IMR-90 (cell line): Measurements from ENCODE around the gene ZFYVE21. TPM values are rescaled to one million over a fixed set of nuclear protein-coding genes. Genes with fewer than 3 reads are reported as not detected.

Experiments
- ATAC-seq: fragments of 200-7000 bp; cut with Tn5 transposase; 2 replicates; pipeline ENCODE4 v1.9.1; 2020; ENCODE audit warnings: low read depth, mild to moderate bottlenecking, moderate library complexity
- BruUV-seq: library from RNA; stranded (reverse); fragments of 400-500 nt; replicated peaks from 2 replicates; lab custom pipeline; 2021; lab: Mats Ljungman, UMichigan
- CTCF ChIA-PET: fragments of 300-600 bp; formaldehyde crosslinking; extraction: SDS; loops from one replicate; lab custom pipeline; 2021; ENCODE audit warnings: antibody characterized with exemption; lab: Yijun Ruan, JAX
- POLR2A ChIA-PET: fragments of 300-600 bp; sonication (Branson Sonifier 250); formaldehyde crosslinking; loops from one replicate; lab custom pipeline; 2022; ENCODE audit warnings: antibody characterized with exemption; ENCODE audit not compliant: unreplicated experiment; lab: Charles Lee
- DNase-seq: peaks from one replicate; pipeline ENCODE4 v3.0.0; 2013
- H2AFZ ChIP-seq: replicated peaks from 2 replicates; pipeline ENCODE3; 2013; ENCODE audit warnings: low read length, mild to moderate bottlenecking; ENCODE audit not compliant: poor library complexity
- H2AK5ac ChIP-seq: 2 replicates; pipeline ENCODE4 v1.6.1; 2013; ENCODE audit warnings: low read depth, low read length, inconsistent platforms
- H2AK9ac ChIP-seq: replicated peaks from 2 replicates; pipeline ENCODE3; 2013; ENCODE audit warnings: mild to moderate bottlenecking, low read depth, low read length, moderate library complexity; ENCODE audit not compliant: poor library complexity
- H2BK120ac ChIP-seq: 2 replicates; pipeline ENCODE4 v1.6.1; 2013; ENCODE audit warnings: low read depth, low read length, inconsistent platforms
- H2BK15ac ChIP-seq: 3 replicates; pipeline ENCODE4 v1.6.1; 2013; ENCODE audit warnings: low read depth, low read length, inconsistent platforms
- H2BK20ac ChIP-seq: 2 replicates; pipeline ENCODE4 v1.6.1; 2013; ENCODE audit warnings: low read depth, mild to moderate bottlenecking, inconsistent platforms, low read length, moderate library complexity
- H2BK5ac ChIP-seq: 2 replicates; pipeline ENCODE4 v1.6.1; 2013; ENCODE audit warnings: mild to moderate bottlenecking, low read depth, low read length, inconsistent platforms; ENCODE audit not compliant: poor library complexity, severe bottlenecking
- H3K14ac ChIP-seq: replicated peaks from 2 replicates; pipeline ENCODE4 v1.6.1; 2013; ENCODE audit warnings: low read depth, low read length, inconsistent platforms
- H3K18ac ChIP-seq: 2 replicates; pipeline ENCODE4 v1.6.1; 2013; ENCODE audit warnings: low read depth, low read length, control low read depth
- H3K23ac ChIP-seq: 2 replicates; pipeline ENCODE4 v1.6.1; 2013; ENCODE audit warnings: low read depth, low read length, inconsistent platforms
- H3K27ac ChIP-seq: 2 replicates; pipeline ENCODE4 v1.5.1; 2013; ENCODE audit warnings: mild to moderate bottlenecking, control low read depth, low read length; ENCODE audit not compliant: insufficient read depth
- H3K27me3 ChIP-seq: 2 replicates; pipeline ENCODE4 v1.6.1; 2013; ENCODE audit warnings: low read length; ENCODE audit not compliant: control insufficient read depth, insufficient read depth
- H3K36me3 ChIP-seq: 2 replicates; pipeline ENCODE4 v1.6.1; 2013; ENCODE audit warnings: low read length, mixed read lengths; ENCODE audit not compliant: control insufficient read depth, insufficient read depth
- H3K4ac ChIP-seq: 2 replicates; pipeline ENCODE4 v1.6.1; 2013; ENCODE audit warnings: low read depth, low read length, inconsistent platforms
- H3K4me1 ChIP-seq: 2 replicates; pipeline ENCODE4 v1.6.1; 2013; ENCODE audit warnings: low read length, mixed read lengths; ENCODE audit not compliant: control insufficient read depth, insufficient read depth
- H3K4me2 ChIP-seq: 2 replicates; pipeline ENCODE4 v1.6.1; 2013; ENCODE audit warnings: low read depth, mild to moderate bottlenecking, control low read depth, low read length, moderate library complexity
- H3K4me3 ChIP-seq: 2 replicates; pipeline ENCODE4 v1.5.1; 2013; ENCODE audit warnings: low read depth, mild to moderate bottlenecking, control low read depth, low read length, moderate library complexity; ENCODE audit not compliant: insufficient read depth
- H3K56ac ChIP-seq: 2 replicates; pipeline ENCODE4 v1.6.1; 2013; ENCODE audit warnings: low read length, inconsistent platforms; ENCODE audit not compliant: insufficient read depth; ENCODE audit errors: extremely low read depth
- H3K79me1 ChIP-seq, 2 experiments: 2 replicates each; pipeline ENCODE4 v1.6.1; 2013; ENCODE audit warnings: low read length in 2 of 2, inconsistent platforms in 1 of 2, low read depth in 1 of 2
- H3K9ac ChIP-seq: 2 replicates; pipeline ENCODE4 v1.6.1; 2013; ENCODE audit warnings: low read depth, low read length, control low read depth
- H3K9me1 ChIP-seq: 2 replicates; pipeline ENCODE4 v1.6.1; 2013; ENCODE audit warnings: low read length, inconsistent platforms; ENCODE audit not compliant: insufficient read depth
- H3K9me3 ChIP-seq: 2 replicates; pipeline ENCODE4 v1.6.1; 2013; ENCODE audit warnings: low read length; ENCODE audit not compliant: control insufficient read depth, insufficient read depth
- H4K20me1 ChIP-seq: 2 replicates; pipeline ENCODE4 v1.6.1; 2013; ENCODE audit warnings: low read length, inconsistent platforms; ENCODE audit not compliant: insufficient read depth
- H4K5ac ChIP-seq: 2 replicates; pipeline ENCODE4 v1.6.1; 2013; ENCODE audit warnings: mild to moderate bottlenecking, low read depth, low read length, control low read depth
- H4K8ac ChIP-seq, 2 experiments: 2 replicates each; pipeline ENCODE4 v1.6.1; 2013; ENCODE audit warnings: low read depth in 2 of 2, low read length in 2 of 2, control low read depth in 1 of 2, inconsistent platforms in 1 of 2
- H4K91ac ChIP-seq: 2 replicates; pipeline ENCODE4 v1.6.1; 2013; ENCODE audit warnings: low read depth, low read length, inconsistent platforms; ENCODE audit not compliant: insufficient read depth
- BHLHE40 ChIP-seq: fragments of 150-350 bp; IDR thresholded peaks from 2 replicates; pipeline ENCODE4 v1.6.1; 2016; ENCODE audit warnings: mild to moderate bottlenecking, low read depth, low read length
- CEBPB ChIP-seq: IDR thresholded peaks from 2 replicates; pipeline ENCODE4 v1.6.1; 2012; ENCODE audit warnings: low read depth, low read length, improper control_type of control experiment
- CTCF ChIP-seq: conservative IDR thresholded peaks from 2 replicates; pipeline ENCODE4 v1.5.1; 2012; ENCODE audit warnings: mild to moderate bottlenecking, low read depth, low read length, improper control_type of control experiment
- MAFK ChIP-seq: IDR thresholded peaks from 2 replicates; pipeline ENCODE4 v1.6.1; 2012; ENCODE audit warnings: low read depth, low read length, improper control_type of control experiment
- MXI1 ChIP-seq: IDR thresholded peaks from 2 replicates; pipeline ENCODE4 v1.6.1; 2012; ENCODE audit warnings: low read depth, mild to moderate bottlenecking, low read length, moderate library complexity, borderline replicate concordance
- RAD21 ChIP-seq: IDR thresholded peaks from 2 replicates; pipeline ENCODE4 v1.6.1; 2012; ENCODE audit warnings: low read length, improper control_type of control experiment
- RCOR1 ChIP-seq: IDR thresholded peaks from 2 replicates; pipeline ENCODE4 v1.6.1; 2012; ENCODE audit warnings: mild to moderate bottlenecking, low read length, improper control_type of control experiment; ENCODE audit not compliant: insufficient replicate concordance
- SMC3 ChIP-seq: fragments of 150-350 bp; IDR thresholded peaks from 2 replicates; pipeline ENCODE4 v1.6.1; 2016; ENCODE audit warnings: low read depth, mild to moderate bottlenecking, antibody characterized with exemption, low read length, moderate library complexity
- WGBS, 2 experiments: methylation state at CpG; one replicate each; pipeline versions ENCODE4 v1.1.5 to v1.1.7; 2013; ENCODE audit warnings: missing lambda C conversion rate in 2 of 2; ENCODE audit not compliant: insufficient read length in 1 of 2; ENCODE audit errors: extremely low coverage in 2 of 2; 5-methylcytosine and 5-hydroxymethylcytosine counted together
- dilution Hi-C: fragments of 300-500 bp; cut with HindIII; formaldehyde crosslinking; loops from one replicate; pipeline ENCODE4 v1.14.3; 2018; ENCODE audit warnings: low sequenced_read_pairs; ENCODE audit not compliant: unreplicated experiment
- in situ Hi-C: fragments of 300-500 bp; cut with MboI; formaldehyde crosslinking; loops from 3 replicates; pipeline ENCODE4 v1.14.3; 2019; ENCODE audit warnings: low sequenced_read_pairs, inconsistent platforms, mixed read lengths
- intact Hi-C: fragments of 100-400 bp; cut with micrococcal nuclease; formaldehyde crosslinking; loops from 2 replicates; pipeline ENCODE4 v1.10.0; 2022
- polyA plus RNA-seq, 3 experiments: library from polyadenylated mRNA; depleted of rRNA; stranded (reverse); fragments of >200 nt; gene quantifications; 2 replicates each; pipeline ENCODE4 v1.2.3, GENCODE V29; 2012; ENCODE audit warnings: low replicate concordance in 1 of 3
- total RNA-seq: library from RNA; depleted of rRNA; stranded (reverse); fragments of >200 nt; gene quantifications from 2 replicates; pipeline ENCODE4 v1.2.3, GENCODE V29; 2012
- TF ChIP-seq, protein P1 (sequence below): fragments of 150-350 bp; IDR thresholded peaks from 2 replicates; pipeline ENCODE4 v1.6.1; 2016; ENCODE audit warnings: low read depth, mild to moderate bottlenecking, low read length, moderate library complexity, borderline replicate concordance

ZFYVE21 gene
- total and polyA plus RNA-seq, 2 of the 4 experiments (the other 2 are of a cell fraction) = 41.2 to 89.2 TPM

DNA sequence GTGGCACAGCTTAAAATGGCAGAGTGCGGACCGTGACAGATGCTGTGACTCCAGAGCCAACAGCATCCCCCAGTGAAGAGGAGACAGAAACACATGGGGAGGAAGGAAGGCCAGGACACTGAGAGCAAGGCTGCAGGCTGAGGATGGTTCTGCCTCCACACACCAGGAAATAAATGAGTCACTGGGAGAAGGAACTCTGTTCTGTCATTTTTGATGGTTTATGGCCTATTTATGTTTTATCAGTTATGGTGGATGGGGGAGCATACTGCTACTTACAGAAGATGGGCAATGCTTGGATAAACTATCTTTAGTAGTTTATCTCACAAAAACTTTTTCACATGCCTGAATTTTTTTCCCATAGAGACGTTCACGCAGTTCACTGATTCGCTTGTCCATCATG, 33.8 kb downstream of the ZFYVE21 start:
- Histone ChIP-seq H2BK120ac (no peak overlapping the region), H3K4ac (no peak overlapping the region), H2BK15ac (no peak overlapping the region), H4K91ac (no peak overlapping the region), H3K4me2 (no peak overlapping the region), H3K4me3 (no peak overlapping the region), H3K18ac (no peak overlapping the region), H3K9me1 (no peaks in the 10 kb centered on the region; the same call in 1 of the 2 replicates), H2BK5ac (no peak overlapping the region), H3K9me3 (no peaks in the 10 kb centered on the region), H3K23ac (no peak overlapping the region), H2AK9ac (no peak overlapping the region), H3K36me3 (no peaks in the 10 kb centered on the region), H3K9ac (no peak overlapping the region), H4K8ac (no peak overlapping the region), H4K5ac (no peak overlapping the region), H2AK5ac (no peak overlapping the region), H3K27ac (no peak overlapping the region), H2BK20ac (no peak overlapping the region), H2AFZ (no peak overlapping the region), H3K14ac (no peak overlapping the region), H3K4me1 (no peaks in the 10 kb centered on the region), H3K56ac (no peak overlapping the region), H4K20me1 (no peaks in the 10 kb centered on the region), H3K27me3 (no peaks in the 10 kb centered on the region), H3K79me1 (no peaks in the 10 kb centered on the region)
- ChIA-PET POLR2A (no interaction called here), CTCF (no interaction called here)
- dilution Hi-C loops (no loop called here), intact Hi-C loops (no loop called here), in situ Hi-C loops (no loop called here)
- WGBS, 2 experiments = 100% methylated on average over 2 of the region's 5 CpGs; no CpG with 5 or more reads in 1 of the 2 experiments
- TF ChIP-seq, protein P1, sequence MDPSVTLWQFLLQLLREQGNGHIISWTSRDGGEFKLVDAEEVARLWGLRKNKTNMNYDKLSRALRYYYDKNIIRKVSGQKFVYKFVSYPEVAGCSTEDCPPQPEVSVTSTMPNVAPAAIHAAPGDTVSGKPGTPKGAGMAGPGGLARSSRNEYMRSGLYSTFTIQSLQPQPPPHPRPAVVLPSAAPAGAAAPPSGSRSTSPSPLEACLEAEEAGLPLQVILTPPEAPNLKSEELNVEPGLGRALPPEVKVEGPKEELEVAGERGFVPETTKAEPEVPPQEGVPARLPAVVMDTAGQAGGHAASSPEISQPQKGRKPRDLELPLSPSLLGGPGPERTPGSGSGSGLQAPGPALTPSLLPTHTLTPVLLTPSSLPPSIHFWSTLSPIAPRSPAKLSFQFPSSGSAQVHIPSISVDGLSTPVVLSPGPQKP = no peak
- no peak for TF ChIP-seq BHLHE40
- TF ChIP-seq MAFK = no peak
- no peak for TF ChIP-seq RAD21
- no peak for TF ChIP-seq CTCF
- no peak for TF ChIP-seq RCOR1
- TF ChIP-seq MXI1 = no peak
- no peak for TF ChIP-seq CEBPB
- TF ChIP-seq SMC3 = no peak
- no peak for ATAC-seq
- DNase-seq = no peak
- BruUV-seq = no TSS peak
